ENCODE data around the gene ZNF784. TPM values are rescaled to one million over a fixed set of nuclear protein-coding genes. Genes with fewer than 3 reads are reported as not detected.

Gene ZNF784
- total and polyA plus RNA-seq, 2 of the 13 experiments (the other 11 are each of a cell fraction or from before 2014, with no cell fraction given) = 4.1 to 4.2 TPM

DNA sequence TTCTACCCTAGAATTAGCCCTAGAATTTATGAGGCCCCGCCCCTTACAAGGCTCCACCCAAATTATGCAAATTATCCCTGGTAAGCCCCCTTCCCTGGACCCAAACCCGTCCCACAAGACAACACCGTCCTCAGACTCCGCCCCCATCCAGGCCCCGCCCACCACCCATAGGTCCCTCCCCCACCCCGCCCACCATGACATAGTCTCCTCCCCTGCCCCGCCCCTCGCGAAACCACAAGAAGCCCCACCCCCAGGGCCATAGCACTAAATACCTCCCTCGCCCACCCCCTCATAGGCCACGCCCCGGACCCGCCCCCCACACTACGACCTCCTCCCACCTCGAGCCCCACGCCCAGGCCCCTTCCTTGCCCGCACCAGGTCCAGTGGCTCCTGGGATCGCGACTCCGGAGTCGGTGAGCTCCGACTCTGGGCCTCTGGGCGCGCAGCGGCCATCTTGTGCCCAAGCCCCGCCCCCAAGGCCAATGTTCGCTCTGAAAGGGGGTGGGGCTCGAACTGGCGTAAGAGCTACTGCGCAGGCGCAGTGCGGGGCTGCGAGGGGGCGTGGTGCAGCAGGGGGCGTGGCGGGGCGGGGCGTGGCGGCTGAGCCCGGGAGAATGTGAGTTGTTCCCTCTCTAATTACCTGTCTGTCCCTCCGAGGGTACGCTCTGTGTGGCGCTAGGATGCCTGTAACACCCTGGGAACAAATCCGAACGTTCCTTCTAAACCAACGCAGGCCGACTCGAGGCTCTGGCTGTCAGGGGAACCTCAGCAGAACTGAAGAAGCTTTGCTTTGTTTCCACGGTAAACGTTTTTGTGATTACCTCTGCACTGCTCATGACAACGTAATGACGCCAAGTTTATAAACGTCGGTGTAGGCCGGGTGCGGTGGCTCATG, at the start of gene ZNF784 (continued):
- TF ChIP-seq IRF9 (CRISPR knock-in tag; IDR thresholded peaks at IDR 0.05; ENCODE audit: borderline replicate concordance) = no peak
- no peak for TF ChIP-seq KLF6 (CRISPR knock-in tag; IDR thresholded peaks at IDR 0.05)
- no peak for TF ChIP-seq ZNF274 (CRISPR knock-in tag; IDR thresholded peaks at IDR 0.05)
- TF ChIP-seq, protein P1, sequence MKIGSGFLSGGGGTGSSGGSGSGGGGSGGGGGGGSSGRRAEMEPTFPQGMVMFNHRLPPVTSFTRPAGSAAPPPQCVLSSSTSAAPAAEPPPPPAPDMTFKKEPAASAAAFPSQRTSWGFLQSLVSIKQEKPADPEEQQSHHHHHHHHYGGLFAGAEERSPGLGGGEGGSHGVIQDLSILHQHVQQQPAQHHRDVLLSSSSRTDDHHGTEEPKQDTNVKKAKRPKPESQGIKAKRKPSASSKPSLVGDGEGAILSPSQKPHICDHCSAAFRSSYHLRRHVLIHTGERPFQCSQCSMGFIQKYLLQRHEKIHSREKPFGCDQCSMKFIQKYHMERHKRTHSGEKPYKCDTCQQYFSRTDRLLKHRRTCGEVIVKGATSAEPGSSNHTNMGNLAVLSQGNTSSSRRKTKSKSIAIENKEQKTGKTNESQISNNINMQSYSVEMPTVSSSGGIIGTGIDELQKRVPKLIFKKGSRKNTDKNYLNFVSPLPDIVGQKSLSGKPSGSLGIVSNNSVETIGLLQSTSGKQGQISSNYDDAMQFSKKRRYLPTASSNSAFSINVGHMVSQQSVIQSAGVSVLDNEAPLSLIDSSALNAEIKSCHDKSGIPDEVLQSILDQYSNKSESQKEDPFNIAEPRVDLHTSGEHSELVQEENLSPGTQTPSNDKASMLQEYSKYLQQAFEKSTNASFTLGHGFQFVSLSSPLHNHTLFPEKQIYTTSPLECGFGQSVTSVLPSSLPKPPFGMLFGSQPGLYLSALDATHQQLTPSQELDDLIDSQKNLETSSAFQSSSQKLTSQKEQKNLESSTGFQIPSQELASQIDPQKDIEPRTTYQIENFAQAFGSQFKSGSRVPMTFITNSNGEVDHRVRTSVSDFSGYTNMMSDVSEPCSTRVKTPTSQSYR (CRISPR knock-in tag; IDR thresholded peaks at IDR 0.05; ENCODE audit: borderline replicate concordance) = peak; percentile 59; the same call in 1 of the 2 replicates
- no peak for TF ChIP-seq ZFP1 (CRISPR knock-in tag; IDR thresholded peaks at IDR 0.05)
- TF ChIP-seq IRX3 (CRISPR knock-in tag; IDR thresholded peaks at IDR 0.05; ENCODE audit: borderline replicate concordance, low read depth) = no peak
- TF ChIP-seq, protein P2, sequence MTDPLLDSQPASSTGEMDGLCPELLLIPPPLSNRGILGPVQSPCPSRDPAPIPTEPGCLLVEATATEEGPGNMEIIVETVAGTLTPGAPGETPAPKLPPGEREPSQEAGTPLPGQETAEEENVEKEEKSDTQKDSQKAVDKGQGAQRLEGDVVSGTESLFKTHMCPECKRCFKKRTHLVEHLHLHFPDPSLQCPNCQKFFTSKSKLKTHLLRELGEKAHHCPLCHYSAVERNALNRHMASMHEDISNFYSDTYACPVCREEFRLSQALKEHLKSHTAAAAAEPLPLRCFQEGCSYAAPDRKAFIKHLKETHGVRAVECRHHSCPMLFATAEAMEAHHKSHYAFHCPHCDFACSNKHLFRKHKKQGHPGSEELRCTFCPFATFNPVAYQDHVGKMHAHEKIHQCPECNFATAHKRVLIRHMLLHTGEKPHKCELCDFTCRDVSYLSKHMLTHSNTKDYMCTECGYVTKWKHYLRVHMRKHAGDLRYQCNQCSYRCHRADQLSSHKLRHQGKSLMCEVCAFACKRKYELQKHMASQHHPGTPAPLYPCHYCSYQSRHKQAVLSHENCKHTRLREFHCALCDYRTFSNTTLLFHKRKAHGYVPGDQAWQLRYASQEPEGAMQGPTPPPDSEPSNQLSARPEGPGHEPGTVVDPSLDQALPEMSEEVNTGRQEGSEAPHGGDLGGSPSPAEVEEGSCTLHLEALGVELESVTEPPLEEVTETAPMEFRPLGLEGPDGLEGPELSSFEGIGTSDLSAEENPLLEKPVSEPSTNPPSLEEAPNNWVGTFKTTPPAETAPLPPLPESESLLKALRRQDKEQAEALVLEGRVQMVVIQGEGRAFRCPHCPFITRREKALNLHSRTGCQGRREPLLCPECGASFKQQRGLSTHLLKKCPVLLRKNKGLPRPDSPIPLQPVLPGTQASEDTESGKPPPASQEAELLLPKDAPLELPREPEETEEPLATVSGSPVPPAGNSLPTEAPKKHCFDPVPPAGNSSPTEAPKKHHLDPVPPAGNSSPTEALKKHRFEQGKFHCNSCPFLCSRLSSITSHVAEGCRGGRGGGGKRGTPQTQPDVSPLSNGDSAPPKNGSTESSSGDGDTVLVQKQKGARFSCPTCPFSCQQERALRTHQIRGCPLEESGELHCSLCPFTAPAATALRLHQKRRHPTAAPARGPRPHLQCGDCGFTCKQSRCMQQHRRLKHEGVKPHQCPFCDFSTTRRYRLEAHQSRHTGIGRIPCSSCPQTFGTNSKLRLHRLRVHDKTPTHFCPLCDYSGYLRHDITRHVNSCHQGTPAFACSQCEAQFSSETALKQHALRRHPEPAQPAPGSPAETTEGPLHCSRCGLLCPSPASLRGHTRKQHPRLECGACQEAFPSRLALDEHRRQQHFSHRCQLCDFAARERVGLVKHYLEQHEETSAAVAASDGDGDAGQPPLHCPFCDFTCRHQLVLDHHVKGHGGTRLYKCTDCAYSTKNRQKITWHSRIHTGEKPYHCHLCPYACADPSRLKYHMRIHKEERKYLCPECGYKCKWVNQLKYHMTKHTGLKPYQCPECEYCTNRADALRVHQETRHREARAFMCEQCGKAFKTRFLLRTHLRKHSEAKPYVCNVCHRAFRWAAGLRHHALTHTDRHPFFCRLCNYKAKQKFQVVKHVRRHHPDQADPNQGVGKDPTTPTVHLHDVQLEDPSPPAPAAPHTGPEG (CRISPR knock-in tag; IDR thresholded peaks at IDR 0.05) = no peak
- no peak for TF ChIP-seq SETDB1 (CRISPR knock-in tag; IDR thresholded peaks at IDR 0.05; ENCODE audit: borderline replicate concordance)
- no peak for TF ChIP-seq ZNF737 (CRISPR knock-in tag; IDR thresholded peaks at IDR 0.05; ENCODE audit: borderline replicate concordance)
- TF ChIP-seq MTF1 (CRISPR knock-in tag; IDR thresholded peaks at IDR 0.05) = no peak
- TF ChIP-seq CERS6 (CRISPR knock-in tag; IDR thresholded peaks at IDR 0.05) = no peak
- no peak for TF ChIP-seq ZNF292 (CRISPR knock-in tag; IDR thresholded peaks at IDR 0.05; ENCODE audit: borderline replicate concordance, low read depth)
- TF ChIP-seq, protein P3, sequence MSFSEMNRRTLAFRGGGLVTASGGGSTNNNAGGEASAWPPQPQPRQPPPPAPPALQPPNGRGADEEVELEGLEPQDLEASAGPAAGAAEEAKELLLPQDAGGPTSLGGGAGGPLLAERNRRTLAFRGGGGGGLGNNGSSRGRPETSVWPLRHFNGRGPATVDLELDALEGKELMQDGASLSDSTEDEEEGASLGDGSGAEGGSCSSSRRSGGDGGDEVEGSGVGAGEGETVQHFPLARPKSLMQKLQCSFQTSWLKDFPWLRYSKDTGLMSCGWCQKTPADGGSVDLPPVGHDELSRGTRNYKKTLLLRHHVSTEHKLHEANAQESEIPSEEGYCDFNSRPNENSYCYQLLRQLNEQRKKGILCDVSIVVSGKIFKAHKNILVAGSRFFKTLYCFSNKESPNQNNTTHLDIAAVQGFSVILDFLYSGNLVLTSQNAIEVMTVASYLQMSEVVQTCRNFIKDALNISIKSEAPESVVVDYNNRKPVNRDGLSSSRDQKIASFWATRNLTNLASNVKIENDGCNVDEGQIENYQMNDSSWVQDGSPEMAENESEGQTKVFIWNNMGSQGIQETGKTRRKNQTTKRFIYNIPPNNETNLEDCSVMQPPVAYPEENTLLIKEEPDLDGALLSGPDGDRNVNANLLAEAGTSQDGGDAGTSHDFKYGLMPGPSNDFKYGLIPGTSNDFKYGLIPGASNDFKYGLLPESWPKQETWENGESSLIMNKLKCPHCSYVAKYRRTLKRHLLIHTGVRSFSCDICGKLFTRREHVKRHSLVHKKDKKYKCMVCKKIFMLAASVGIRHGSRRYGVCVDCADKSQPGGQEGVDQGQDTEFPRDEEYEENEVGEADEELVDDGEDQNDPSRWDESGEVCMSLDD (CRISPR knock-in tag; IDR thresholded peaks at IDR 0.05; ENCODE audit: borderline replicate concordance) = no peak
- no peak for TF ChIP-seq SKI (IDR thresholded peaks at IDR 0.05; ENCODE audit: partially characterized antibody)

Data from HepG2 (cell line).